Measurements from ENCODE around the gene KCNH3.

The KCNH3 gene

GRCh38 chr12:49512546-49512945 lies 26.3 kb upstream of the KCNH3 start:
- in situ Hi-C loops (cut with HindIII; ENCODE audit: low sequenced_read_pairs), result no loop called here
- no peak for DNase-seq (ENCODE audit: low read depth)
- TF ChIP-seq CTCF (IDR thresholded peaks at IDR 0.05; ENCODE audit: low read depth, low read length, missing control alignments), result no peak
- H3K4me3 ChIP-seq (ENCODE audit: low read depth, low read length), result no peak overlapping the region

- peak; percentile 73 for DNase-seq (ENCODE audit: low read depth)
- in situ Hi-C loops (cut with HindIII; ENCODE audit: low sequenced_read_pairs), result loop anchor here (5.0 kb wide), 1 partner anchor 57 kb away; no protein-coding TSS in a partner anchor
Measured at GRCh38 chr12:49515266-49515665, 23.6 kb upstream of the KCNH3 start.

GRCh38 chr12:49518914-49519573 lies 19.8 kb upstream of the KCNH3 start:
- TF ChIP-seq CTCF (IDR thresholded peaks at IDR 0.05; ENCODE audit: low read depth, low read length, missing control alignments), result no peak
- H3K4me3 ChIP-seq (ENCODE audit: low read depth, low read length), result no peak overlapping the region
- peak; percentile 39 for DNase-seq (ENCODE audit: low read depth)
- in situ Hi-C loops (cut with HindIII; ENCODE audit: low sequenced_read_pairs), result loop anchor here (5.0 kb wide), 1 partner anchor 53 kb away; no protein-coding TSS in a partner anchor

More at GRCh38 chr12:49515266-49515665, 23.6 kb upstream of the KCNH3 start:
- no peak for TF ChIP-seq CTCF (IDR thresholded peaks at IDR 0.05; ENCODE audit: low read depth, low read length, missing control alignments)
- H3K4me3 ChIP-seq (ENCODE audit: low read depth, low read length), result no peak overlapping the region

GRCh38 chr12:49519574-49519936 lies 19.3 kb upstream of the KCNH3 start:
- in situ Hi-C loops (cut with HindIII; ENCODE audit: low sequenced_read_pairs), result loop anchor here (5.0 kb wide), 1 partner anchor 53 kb away; no protein-coding TSS in a partner anchor
- no peak for TF ChIP-seq CTCF (IDR thresholded peaks at IDR 0.05; ENCODE audit: low read depth, low read length, missing control alignments)
- DNase-seq (ENCODE audit: low read depth), result no peak
- H3K4me3 ChIP-seq (ENCODE audit: low read depth, low read length), result no peak overlapping the region

GRCh38 chr12:49521389-49521788 lies 17.4 kb upstream of the KCNH3 start:
- in situ Hi-C loops (cut with HindIII; ENCODE audit: low sequenced_read_pairs), result no loop called here
- no peak overlapping the region for H3K4me3 ChIP-seq (ENCODE audit: low read depth, low read length)
- no peak for TF ChIP-seq CTCF (IDR thresholded peaks at IDR 0.05; ENCODE audit: low read depth, low read length, missing control alignments)
- no peak for DNase-seq (ENCODE audit: low read depth)

GRCh38 chr12:49524660-49525324 lies 14.0 kb upstream of the KCNH3 start:
- no peak overlapping the region for H3K4me3 ChIP-seq (ENCODE audit: low read depth, low read length)
- no peak for DNase-seq (ENCODE audit: low read depth)
- in situ Hi-C loops (cut with HindIII; ENCODE audit: low sequenced_read_pairs), result no loop called here
- TF ChIP-seq CTCF (IDR thresholded peaks at IDR 0.05; ENCODE audit: low read depth, low read length, missing control alignments), result no peak
